ENCODE results near the gene ADISSP. TPM values are rescaled to one million over a fixed set of nuclear protein-coding genes. Genes with fewer than 3 reads are reported as not detected.

ADISSP gene
- total RNA-seq, 4 donors from 2014 or later = 14.4 to 32.4 (median 22.2) TPM

DNA sequence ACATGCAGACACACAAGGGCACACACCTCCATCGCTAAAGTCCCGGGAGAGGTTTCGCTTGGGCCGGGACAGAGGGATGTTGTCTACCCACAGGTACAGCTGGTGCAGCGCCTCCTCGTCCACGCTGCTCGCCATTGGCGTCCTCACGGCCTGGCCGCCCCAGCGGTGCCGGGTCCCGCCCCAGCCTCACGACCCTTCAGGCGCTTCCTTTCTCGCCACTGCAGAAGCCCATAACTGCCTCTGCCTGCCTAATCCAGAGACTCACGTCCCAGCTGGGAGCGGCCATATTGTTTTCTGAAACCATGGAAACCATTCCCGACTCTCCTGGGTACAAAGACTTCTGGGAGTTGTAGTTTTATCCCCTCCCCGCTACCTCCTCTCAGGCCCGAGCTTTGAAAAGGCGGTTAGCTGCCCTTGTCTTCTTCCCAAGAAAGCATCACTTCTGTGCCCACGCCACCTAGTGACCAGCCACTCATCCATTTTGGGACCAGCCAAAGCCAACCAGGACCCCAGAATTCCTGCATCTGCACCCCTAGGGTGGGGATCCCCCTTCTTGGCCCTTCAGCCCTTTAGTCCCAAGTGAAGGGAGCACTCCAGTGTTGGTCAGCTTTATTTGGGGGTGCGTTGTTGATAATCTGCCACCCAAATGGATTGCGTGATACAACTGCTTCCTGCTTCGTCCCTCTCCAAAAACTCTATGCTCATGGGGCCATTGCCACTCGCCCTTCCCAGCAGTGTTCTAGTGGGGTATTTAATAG lies 13.8 kb upstream of the ADISSP start, which contains the start of gene SPEF1:
Gene SPEF1, minus strand, starts transcription at position 296 of the 758 bp plus-strand sequence. Its CDS starts 161 bp downstream, at position 135.
- H3K9me3 ChIP-seq = no peaks in the 10 kb centered on the region
- H3K4me1 ChIP-seq = peaks cover 0 to 71% (median 32%) of the 10 kb centered on the region in 4 donors
- WGBS, 2 donors = 16 to 17% methylated on average over 22 to 26 of the region's 28 CpGs
- H3K4me3 ChIP-seq = peak within 1 kb of the TSS in 3 of 4 donors; percentile 9 to 47 (median 45)
- peak; percentile 26 to 29 for TF ChIP-seq EP300 (IDR thresholded peaks at IDR 0.05)
- TF ChIP-seq POLR2A (IDR thresholded peaks at IDR 0.05) = no peak
- peak in 4 of 5 experiments; percentile 29 to 69 (median 54) for TF ChIP-seq CTCF (IDR thresholded peaks at IDR 0.05)
- H3K27ac ChIP-seq = peak within 1 kb of the TSS in 3 of 4 donors; percentile 65 to 73 (median 69)
- DNase-seq (ENCODE audit: low spot score in 2 of 2) = peak; percentile 62 to 84
- peaks cover 0 to 22% (median 0%) of the 10 kb centered on the region in 3 donors for H3K36me3 ChIP-seq
- no peaks in the 10 kb centered on the region for H3K27me3 ChIP-seq

DNA sequence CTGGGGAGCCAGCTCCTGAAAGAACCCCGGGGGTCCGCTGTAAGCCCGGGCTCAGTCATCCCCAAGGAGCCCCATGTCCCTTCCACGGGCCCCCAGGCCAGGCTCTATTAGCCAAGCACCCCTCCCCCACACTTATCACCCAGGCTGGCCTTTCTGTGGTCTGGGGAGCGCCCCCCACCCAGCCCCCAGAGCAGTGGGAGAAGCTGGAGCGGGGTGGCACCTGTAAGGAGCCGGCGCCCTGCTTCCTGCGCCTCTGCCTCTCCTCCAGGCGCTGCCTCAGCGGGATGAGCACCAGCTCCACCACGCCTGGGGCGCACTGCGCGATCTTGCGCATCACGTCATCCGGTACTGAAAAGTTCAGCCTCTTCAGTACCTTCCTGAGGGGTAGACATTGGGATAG lies 11.4 kb upstream of the ADISSP start:
- WGBS, 2 donors = 38 to 66% methylated on average over 17 of the region's 18 CpGs
- Histone ChIP-seq H3K9me3 (no peaks in the 10 kb centered on the region), H3K4me3 (no peak overlapping the region), H3K27me3 (no peaks in the 10 kb centered on the region), H3K4me1 (peaks cover 0 to 53% (median 15%) of the 10 kb centered on the region in 4 donors), H3K27ac (no peak overlapping the region), H3K36me3 (peaks cover 0 to 11% (median 0%) of the 10 kb centered on the region in 3 donors)
- TF ChIP-seq CTCF (IDR thresholded peaks at IDR 0.05) (no peak), POLR2A (IDR thresholded peaks at IDR 0.05) (no peak), EP300 (IDR thresholded peaks at IDR 0.05) (no peak)
- no peak for DNase-seq (ENCODE audit: low spot score in 2 of 2)

DNA sequence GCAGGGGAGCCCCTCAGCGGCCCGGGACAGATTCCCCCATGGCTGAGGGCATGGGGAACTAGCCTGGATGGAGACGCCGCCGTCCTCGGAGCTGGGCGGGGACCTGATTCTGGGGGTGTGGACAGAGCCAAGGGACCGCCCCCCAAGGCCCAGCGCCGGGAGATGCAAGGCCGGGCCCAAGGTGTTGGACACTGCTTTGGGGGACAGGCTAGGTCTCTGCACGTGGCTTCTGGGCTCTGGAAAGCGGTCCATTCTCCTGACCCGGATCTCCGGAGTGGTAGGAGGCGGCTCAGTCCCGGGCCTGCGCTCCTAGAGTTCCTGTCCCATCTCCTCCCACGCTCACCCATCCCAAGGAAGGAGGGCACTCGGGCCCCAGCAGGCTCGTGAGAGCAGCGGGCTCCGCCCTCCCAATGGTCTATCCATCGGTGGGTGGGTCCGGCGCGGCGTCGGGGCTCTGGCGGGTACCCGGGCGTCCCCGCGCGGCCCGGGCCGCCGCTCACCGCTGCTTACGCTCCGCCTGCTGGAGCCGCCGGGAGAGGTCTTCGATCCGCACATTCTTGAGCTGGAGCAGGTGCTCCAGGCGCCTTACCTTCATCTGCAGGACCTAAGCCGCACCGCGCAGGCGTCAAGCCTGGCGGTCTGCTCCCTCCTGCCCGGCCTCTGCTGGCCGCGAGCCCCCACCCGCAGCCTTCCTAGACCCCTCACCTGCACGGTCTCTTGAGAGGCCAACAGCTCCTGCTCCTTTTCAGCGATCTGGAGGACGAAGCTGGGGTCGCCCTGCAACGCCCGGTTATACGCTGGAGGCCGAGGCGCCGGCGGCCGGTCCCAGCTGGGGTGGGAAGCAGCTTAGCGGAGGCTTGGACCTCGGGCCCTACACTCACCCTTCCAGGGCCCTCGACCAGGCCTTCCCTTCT lies 10.4 kb upstream of the ADISSP start:
- H3K4me3 ChIP-seq = peak overlapping the region; percentile 28 to 60 (median 54)
- no peaks in the 10 kb centered on the region for H3K27me3 ChIP-seq
- WGBS, 2 donors = 1 to 3% methylated on average over 41 of the region's 70 CpGs
- peak in 1 of 2 donors; percentile 48 for DNase-seq (ENCODE audit: low spot score in 2 of 2)
- TF ChIP-seq POLR2A (IDR thresholded peaks at IDR 0.05) (no peak), CTCF (IDR thresholded peaks at IDR 0.05) (peak in 1 of 5 experiments; percentile 10)
- H3K27ac ChIP-seq = peak overlapping the region in 1 of 4 donors; percentile 66
- H3K9me3 ChIP-seq = no peaks in the 10 kb centered on the region
- peaks cover 0 to 6% (median 0%) of the 10 kb centered on the region in 3 donors for H3K36me3 ChIP-seq
- H3K4me1 ChIP-seq = peaks cover 0 to 43% (median 13%) of the 10 kb centered on the region in 4 donors

GRCh38 chr20:3777381-3777715 lies 9.8 kb upstream of the ADISSP start:
- H3K27ac ChIP-seq = peak overlapping the region in 1 of 4 donors; percentile 66
- no peaks in the 10 kb centered on the region for H3K9me3 ChIP-seq
- peak overlapping the region; percentile 28 to 60 (median 54) for H3K4me3 ChIP-seq
- no peak for DNase-seq (ENCODE audit: low spot score in 2 of 2)
- H3K4me1 ChIP-seq = peaks cover 0 to 36% (median 13%) of the 10 kb centered on the region in 4 donors
- TF ChIP-seq CTCF (IDR thresholded peaks at IDR 0.05) = no peak
- TF ChIP-seq EP300 (IDR thresholded peaks at IDR 0.05) = no peak
- TF ChIP-seq POLR2A (IDR thresholded peaks at IDR 0.05) = no peak
- no peaks in the 10 kb centered on the region for H3K27me3 ChIP-seq
- H3K36me3 ChIP-seq = no peaks in the 10 kb centered on the region
- WGBS, 2 donors = 8 to 13% methylated on average over 14 to 16 of the region's 16 CpGs

Data from tibial nerve (tissue), 4 donors.